Left renal cortex interstitium (tissue), 4 donors: ENCODE results near the gene HKDC1. TPM values are rescaled to one million over a fixed set of nuclear protein-coding genes. Genes with fewer than 3 reads are reported as not detected.

Source experiments
- polyA plus RNA-seq, 4 donors: library from polyadenylated mRNA; unstranded; fragments of 120-200 nt; gene quantifications; one replicate each; pipeline ENCODE4 v1.2.1, GENCODE V29; 2013; ENCODE audit not compliant: insufficient read length in 4 of 4

The HKDC1 gene
- polyA plus RNA-seq, 4 donors: 14.0 to 20.7 (median 14.7) TPM

Other genes starting within 250 kb of the HKDC1 start
- 10 to 100 TPM; 30.4 to 36.7 (median 35.8) TPM for gene KIFBP, start 231.5 kb upstream of the HKDC1 start, polyA plus RNA-seq
- gene SRGN, start 132.2 kb upstream of the HKDC1 start, polyA plus RNA-seq: 10 to 100 TPM; 13.6 to 22.8 (median 16.9) TPM
- 10 to 100 TPM; 73.0 to 89.5 (median 80.6) TPM for gene VPS26A, start 96.2 kb upstream of the HKDC1 start, polyA plus RNA-seq
- 10 to 100 TPM; 35.3 to 46.5 (median 43.6) TPM for gene SUPV3L1, start 40.1 kb upstream of the HKDC1 start, polyA plus RNA-seq
- gene HK1, start 58.2 kb downstream of the HKDC1 start, polyA plus RNA-seq: 10 to 100 TPM; 46.3 to 56.6 (median 53.8) TPM
- gene TACR2, start 196.6 kb downstream of the HKDC1 start, polyA plus RNA-seq: under 1 TPM; 0.16 to 0.36 (median 0.23) TPM
- gene TSPAN15, start 231.1 kb downstream of the HKDC1 start, polyA plus RNA-seq: 10 to 100 TPM; 56.4 to 70.7 (median 63.6) TPM